ENCODE data around the gene POLR2E.
A peak's percentile ranks its signal among the peaks of the same experiment; 100 is the strongest.

The POLR2E gene

GRCh38 chr19:1079566-1080111 is 15.5 kb downstream of the POLR2E start:
- DNase-seq (ENCODE audit: low read depth) = no peak

- peak; percentile 61 for DNase-seq (ENCODE audit: low read depth)
These were observed 18.2 kb downstream of the POLR2E start for GRCh38 chr19:1076951-1077350.

- DNase-seq (ENCODE audit: low read depth) = no peak
These were observed 19.2 kb downstream of the POLR2E start for GRCh38 chr19:1076046-1076386.

GRCh38 chr19:1074544-1075283 is 20.5 kb downstream of the POLR2E start:
- DNase-seq (ENCODE audit: low read depth) = peak; percentile 68

- no peak for DNase-seq (ENCODE audit: low read depth)
These were observed 21.1 kb downstream of the POLR2E start for GRCh38 chr19:1073956-1074517.

- DNase-seq (ENCODE audit: low read depth) = no peak
These were observed 21.9 kb downstream of the POLR2E start for GRCh38 chr19:1073063-1073955.

GRCh38 chr19:1072371-1073015 is 22.7 kb downstream of the POLR2E start:
- no peak for DNase-seq (ENCODE audit: low read depth)

- DNase-seq (ENCODE audit: low read depth) = no peak
These were observed 24.0 kb downstream of the POLR2E start for GRCh38 chr19:1070931-1071791.

- DNase-seq (ENCODE audit: low read depth) = no peak
These were observed 24.6 kb downstream of the POLR2E start for GRCh38 chr19:1070576-1070930.

- DNase-seq (ENCODE audit: low read depth) = no peak
These were observed 26.0 kb downstream of the POLR2E start for GRCh38 chr19:1069009-1069779.

GRCh38 chr19:1068009-1069001 is 26.9 kb downstream of the POLR2E start:
- no peak for DNase-seq (ENCODE audit: low read depth)

GRCh38 chr19:1067341-1067957 is 27.7 kb downstream of the POLR2E start:
- no peak for DNase-seq (ENCODE audit: low read depth)

GRCh38 chr19:1066748-1067340 is 28.3 kb downstream of the POLR2E start, which contains the start of gene ARHGAP45:
Gene ARHGAP45, plus strand, starts transcription at chr19:1067167. Its CDS starts 239 bp downstream, at chr19:1067406.
- DNase-seq (ENCODE audit: low read depth) = peak; percentile 65

- DNase-seq (ENCODE audit: low read depth) = no peak
These were observed 28.9 kb downstream of the POLR2E start for GRCh38 chr19:1066251-1066747.

- DNase-seq (ENCODE audit: low read depth) = no peak
These were observed 29.5 kb downstream of the POLR2E start for GRCh38 chr19:1065606-1066109.

- DNase-seq (ENCODE audit: low read depth) = no peak
These were observed 30.2 kb downstream of the POLR2E start for GRCh38 chr19:1064661-1065605.

Measured in stimulated activated CD8-positive, alpha-beta memory T cell treated with anti-CD3 and anti-CD28 coated beads, Interleukin-15, amount 100 ng/mL, for 24 hours (primary cell).